Measurements from ENCODE around the gene CER1.
A peak's percentile ranks its signal among the peaks of the same experiment; 100 is the strongest.

- TF ChIP-seq POLR2AphosphoS5 (IDR thresholded peaks at IDR 0.05) (no peak), EP300 (IDR thresholded peaks at IDR 0.05; ENCODE audit: low read depth) (no peak), POLR2A (IDR thresholded peaks at IDR 0.05) (no peak)
- TF ChIP-seq, protein P1, sequence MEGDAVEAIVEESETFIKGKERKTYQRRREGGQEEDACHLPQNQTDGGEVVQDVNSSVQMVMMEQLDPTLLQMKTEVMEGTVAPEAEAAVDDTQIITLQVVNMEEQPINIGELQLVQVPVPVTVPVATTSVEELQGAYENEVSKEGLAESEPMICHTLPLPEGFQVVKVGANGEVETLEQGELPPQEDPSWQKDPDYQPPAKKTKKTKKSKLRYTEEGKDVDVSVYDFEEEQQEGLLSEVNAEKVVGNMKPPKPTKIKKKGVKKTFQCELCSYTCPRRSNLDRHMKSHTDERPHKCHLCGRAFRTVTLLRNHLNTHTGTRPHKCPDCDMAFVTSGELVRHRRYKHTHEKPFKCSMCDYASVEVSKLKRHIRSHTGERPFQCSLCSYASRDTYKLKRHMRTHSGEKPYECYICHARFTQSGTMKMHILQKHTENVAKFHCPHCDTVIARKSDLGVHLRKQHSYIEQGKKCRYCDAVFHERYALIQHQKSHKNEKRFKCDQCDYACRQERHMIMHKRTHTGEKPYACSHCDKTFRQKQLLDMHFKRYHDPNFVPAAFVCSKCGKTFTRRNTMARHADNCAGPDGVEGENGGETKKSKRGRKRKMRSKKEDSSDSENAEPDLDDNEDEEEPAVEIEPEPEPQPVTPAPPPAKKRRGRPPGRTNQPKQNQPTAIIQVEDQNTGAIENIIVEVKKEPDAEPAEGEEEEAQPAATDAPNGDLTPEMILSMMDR (IDR thresholded peaks at IDR 0.05): peak; percentile 63 to 74 (median 70)
Observed at GRCh38 chr9:14768405-14769229, 46.1 kb upstream of the CER1 start.
